ENCODE results near the gene PITPNM2.

Gene PITPNM2

GRCh38 chr12:123135688-123136087, 15.2 kb downstream of the PITPNM2 start:
- DNase-seq (ENCODE audit: low read depth): no peak
- TF ChIP-seq POLR2A (IDR thresholded peaks at IDR 0.05; ENCODE audit: extremely low read depth, insufficient read length) (no peak), CTCF (IDR thresholded peaks at IDR 0.05; ENCODE audit: low read depth, low read length) (no peak), MYC (IDR thresholded peaks at IDR 0.05; ENCODE audit: low read depth, low read length) (no peak)
- TF ChIP-seq, protein P1, sequence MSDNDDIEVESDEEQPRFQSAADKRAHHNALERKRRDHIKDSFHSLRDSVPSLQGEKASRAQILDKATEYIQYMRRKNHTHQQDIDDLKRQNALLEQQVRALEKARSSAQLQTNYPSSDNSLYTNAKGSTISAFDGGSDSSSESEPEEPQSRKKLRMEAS (IDR thresholded peaks at IDR 0.05; ENCODE audit: low read depth, low read length): no peak
- no peak overlapping the region for H3K4me3 ChIP-seq (ENCODE audit: low read depth, low read length)

GRCh38 chr12:123134826-123135225, 16.1 kb downstream of the PITPNM2 start:
- peak; percentile 30 for DNase-seq (ENCODE audit: low read depth)
- TF ChIP-seq CTCF (IDR thresholded peaks at IDR 0.05; ENCODE audit: low read depth, low read length) (no peak), POLR2A (IDR thresholded peaks at IDR 0.05; ENCODE audit: extremely low read depth, insufficient read length) (no peak), MYC (IDR thresholded peaks at IDR 0.05; ENCODE audit: low read depth, low read length) (no peak)
- TF ChIP-seq, protein P1 (IDR thresholded peaks at IDR 0.05; ENCODE audit: low read depth, low read length): no peak
- H3K4me3 ChIP-seq (ENCODE audit: low read depth, low read length): no peak overlapping the region

DNA sequence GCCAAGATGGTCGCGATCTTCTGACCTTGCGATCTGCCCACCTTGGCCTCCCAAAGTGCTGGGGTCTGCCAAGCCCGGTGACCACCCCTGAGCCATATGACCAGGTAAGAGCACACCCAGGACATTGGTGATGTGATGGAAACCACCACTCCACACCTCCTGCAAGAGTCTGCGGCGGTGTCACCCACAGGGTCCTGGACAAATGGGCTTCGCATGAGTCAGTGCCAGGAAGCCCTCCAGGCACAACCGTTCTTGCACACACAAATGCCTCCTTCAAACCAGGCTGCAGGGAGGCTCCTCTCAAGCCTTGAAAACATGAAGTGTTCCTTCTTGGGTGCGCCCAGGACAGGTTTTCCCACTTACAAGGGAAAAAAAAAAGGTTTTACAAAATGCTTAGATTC, 16.6 kb downstream of the PITPNM2 start:
- TF ChIP-seq CTCF (IDR thresholded peaks at IDR 0.05; ENCODE audit: low read depth, low read length) (no peak), POLR2A (IDR thresholded peaks at IDR 0.05; ENCODE audit: extremely low read depth, insufficient read length) (no peak), MYC (IDR thresholded peaks at IDR 0.05; ENCODE audit: low read depth, low read length) (no peak)
- TF ChIP-seq, protein P1 (IDR thresholded peaks at IDR 0.05; ENCODE audit: low read depth, low read length): no peak
- DNase-seq (ENCODE audit: low read depth): no peak
- no peak overlapping the region for H3K4me3 ChIP-seq (ENCODE audit: low read depth, low read length)

DNA sequence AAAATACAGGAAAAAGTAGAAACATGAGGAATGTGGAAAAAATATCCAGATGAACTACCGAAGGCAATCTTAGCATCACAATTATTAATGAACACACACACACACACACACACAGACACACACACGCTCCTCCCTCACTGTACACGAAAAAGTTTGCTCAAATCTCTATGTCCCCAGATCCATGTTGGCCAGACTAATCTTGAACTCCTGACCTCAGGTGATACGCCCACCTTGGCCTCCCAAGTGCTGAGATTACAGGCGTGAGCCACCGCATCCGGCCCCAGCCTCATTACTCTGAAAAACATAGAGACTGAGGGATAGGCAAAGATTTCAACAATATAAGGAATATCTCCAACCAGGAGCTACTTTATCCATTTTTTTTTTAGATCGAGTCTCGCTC, 17.2 kb downstream of the PITPNM2 start:
- DNase-seq (ENCODE audit: low read depth): no peak
- TF ChIP-seq MYC (IDR thresholded peaks at IDR 0.05; ENCODE audit: low read depth, low read length) (no peak), CTCF (IDR thresholded peaks at IDR 0.05; ENCODE audit: low read depth, low read length) (no peak), POLR2A (IDR thresholded peaks at IDR 0.05; ENCODE audit: extremely low read depth, insufficient read length) (no peak)
- TF ChIP-seq, protein P1 (IDR thresholded peaks at IDR 0.05; ENCODE audit: low read depth, low read length): no peak
- no peak overlapping the region for H3K4me3 ChIP-seq (ENCODE audit: low read depth, low read length)

GRCh38 chr12:123132951-123133619, 17.8 kb downstream of the PITPNM2 start:
- TF ChIP-seq MYC (IDR thresholded peaks at IDR 0.05; ENCODE audit: low read depth, low read length) (no peak), CTCF (IDR thresholded peaks at IDR 0.05; ENCODE audit: low read depth, low read length) (no peak), POLR2A (IDR thresholded peaks at IDR 0.05; ENCODE audit: extremely low read depth, insufficient read length) (no peak)
- TF ChIP-seq, protein P1 (IDR thresholded peaks at IDR 0.05; ENCODE audit: low read depth, low read length): no peak
- no peak overlapping the region for H3K4me3 ChIP-seq (ENCODE audit: low read depth, low read length)
- no peak for DNase-seq (ENCODE audit: low read depth)
